GM13976 (cell line): ENCODE data around the gene ODAM.

Experiments
- DNase-seq: peaks from one replicate; pipeline ENCODE4 v3.0.0; 2012; ENCODE audit warnings: low spot score
- CTCF ChIP-seq: IDR thresholded peaks from 2 replicates; pipeline ENCODE4 v1.5.1; 2012; ENCODE audit warnings: borderline replicate concordance, mild to moderate bottlenecking; ENCODE audit not compliant: insufficient read depth; ENCODE audit errors: extremely low read depth, missing control alignments, control extremely low read depth
- in situ Hi-C: fragments of 300-500 bp; cut with MboI; formaldehyde crosslinking; loops from one replicate; pipeline ENCODE4 v1.12.0; 2022; ENCODE audit warnings: low sequenced_read_pairs, mixed read lengths, inconsistent platforms; ENCODE audit not compliant: unreplicated experiment

The ODAM gene

GRCh38 chr4:70178075-70178660 lies 17.4 kb upstream of the ODAM start:
- no peak for DNase-seq
- in situ Hi-C loops = loop anchor here (25.0 kb wide), 1 partner anchor 334 kb away; the partner anchor contains the start of gene AMTN
- no peak for TF ChIP-seq CTCF

- in situ Hi-C loops = loop anchor here (25.0 kb wide), 1 partner anchor 332 kb away; the partner anchor contains the start of gene AMTN
- no peak for TF ChIP-seq CTCF
Observed at GRCh38 chr4:70179811-70180210, 15.7 kb upstream of the ODAM start.

DNA sequence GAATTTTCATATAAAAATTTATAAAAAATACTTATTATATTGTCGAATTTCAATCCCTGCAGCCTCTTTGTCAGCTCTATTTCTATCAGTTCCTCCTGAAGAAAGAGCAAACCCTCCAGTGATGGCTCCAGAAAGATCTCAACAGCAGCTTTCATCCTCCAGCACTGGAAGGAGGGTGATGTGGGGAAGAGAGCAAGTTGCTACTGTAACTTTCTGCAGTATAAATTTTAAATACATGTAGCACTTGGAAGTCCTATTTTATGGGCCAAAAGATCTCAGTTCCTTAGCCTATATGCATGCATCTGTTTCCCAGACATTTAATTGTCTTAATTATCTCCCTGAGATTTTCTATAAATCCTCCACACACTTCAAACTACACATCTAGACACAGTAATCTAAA lies 13.7 kb upstream of the ODAM start:
- no peak for TF ChIP-seq CTCF
- in situ Hi-C loops = loop anchor here (25.0 kb wide), 1 partner anchor 330 kb away; the partner anchor contains the start of gene AMTN
- no peak for DNase-seq

More at GRCh38 chr4:70179811-70180210, 15.7 kb upstream of the ODAM start:
- no peak for DNase-seq

DNA sequence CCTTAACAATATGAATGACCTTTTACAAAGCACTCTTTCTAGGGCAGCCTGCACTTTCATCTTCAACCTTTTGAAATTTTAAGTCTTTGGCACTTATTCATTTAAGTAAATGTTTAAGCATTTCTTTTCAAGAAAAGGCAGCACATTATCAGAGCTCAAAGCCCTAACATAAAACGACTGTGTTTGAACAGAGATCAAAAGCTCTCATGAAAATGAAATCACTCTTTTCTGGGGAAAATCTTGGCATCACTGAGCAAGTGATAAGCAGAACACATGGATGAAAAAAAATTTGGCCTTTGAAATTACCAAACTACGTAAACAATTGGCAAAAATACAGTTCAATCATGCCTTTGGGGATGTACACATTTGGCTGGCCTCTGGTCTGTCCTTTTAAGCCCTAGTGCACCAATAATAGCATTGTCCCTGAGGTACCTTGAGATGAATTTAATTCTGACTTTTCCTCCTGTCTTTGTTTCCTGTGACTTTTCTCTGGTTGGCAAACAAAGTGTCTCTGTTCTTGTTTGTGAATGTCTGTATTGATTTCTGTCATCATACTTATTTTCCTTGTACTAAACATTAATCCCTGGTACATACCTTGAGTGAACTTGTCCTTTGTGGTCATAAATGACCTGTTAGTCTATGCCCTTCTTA lies 12.9 kb upstream of the ODAM start:
- DNase-seq = no peak
- TF ChIP-seq CTCF = no peak
- in situ Hi-C loops = loop anchor here (25.0 kb wide), 1 partner anchor 330 kb away; the partner anchor contains the start of gene AMTN

GRCh38 chr4:70183168-70183939 lies 12.2 kb upstream of the ODAM start:
- in situ Hi-C loops = loop anchor here (25.0 kb wide), 1 partner anchor 329 kb away; the partner anchor contains the start of gene AMTN
- TF ChIP-seq CTCF = peak; percentile 71
- no peak for DNase-seq

- DNase-seq = no peak
- in situ Hi-C loops = loop anchor here (25.0 kb wide), 1 partner anchor 328 kb away; the partner anchor contains the start of gene AMTN
- no peak for TF ChIP-seq CTCF
Observed at GRCh38 chr4:70183940-70184246, 11.6 kb upstream of the ODAM start.
